ENCODE data around the gene C1RL.
"Not testable (repeated sequence)": the region's sequence is repeated elsewhere in the genome, so short reads cannot be mapped to it uniquely, and the experiment has no call there.

The C1RL gene

GRCh38 chr12:7113389-7113871 is 4.4 kb upstream of the C1RL start:
- DNase-seq, result no peak

DNA sequence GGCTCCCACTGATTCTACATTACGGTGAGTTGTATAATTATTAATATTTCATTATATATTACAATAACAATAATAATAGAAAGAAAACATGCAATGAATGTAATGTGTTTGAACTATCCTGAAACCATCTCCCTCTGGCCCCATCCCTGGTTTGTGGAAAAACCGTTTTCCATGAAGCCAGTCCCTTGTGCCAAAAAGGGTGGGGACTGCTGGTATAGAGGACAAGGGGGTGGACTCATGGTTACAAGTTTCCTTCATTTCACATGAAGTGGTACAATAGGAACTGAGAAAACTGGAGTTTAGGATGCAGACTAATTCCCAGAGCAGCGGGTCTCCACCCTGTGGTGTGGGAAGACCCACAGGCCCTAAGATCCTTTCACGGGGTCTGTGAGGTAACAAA is 3.0 kb upstream of the C1RL start:
- no peak for DNase-seq

DNA sequence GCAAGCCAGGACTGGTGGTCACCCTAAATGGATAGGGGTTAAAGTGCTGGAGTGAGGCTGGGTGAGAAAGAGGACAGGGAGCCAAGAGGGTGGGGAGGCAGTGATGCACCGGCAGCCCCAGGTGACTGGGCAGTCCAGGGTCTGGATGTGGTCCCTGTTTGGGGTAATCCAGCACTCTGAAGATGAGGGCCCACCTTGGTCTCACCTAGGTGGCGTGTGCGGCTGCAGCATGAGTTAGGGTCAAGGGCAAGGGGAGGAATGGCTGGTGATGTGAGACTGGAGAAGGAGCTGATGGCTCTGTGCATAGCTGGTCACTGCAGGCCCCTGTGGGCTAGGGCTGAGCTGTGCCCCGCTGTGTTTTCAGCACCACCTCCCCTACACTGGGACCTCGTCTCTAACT is 1.6 kb upstream of the C1RL start:
- no peak for DNase-seq

DNA sequence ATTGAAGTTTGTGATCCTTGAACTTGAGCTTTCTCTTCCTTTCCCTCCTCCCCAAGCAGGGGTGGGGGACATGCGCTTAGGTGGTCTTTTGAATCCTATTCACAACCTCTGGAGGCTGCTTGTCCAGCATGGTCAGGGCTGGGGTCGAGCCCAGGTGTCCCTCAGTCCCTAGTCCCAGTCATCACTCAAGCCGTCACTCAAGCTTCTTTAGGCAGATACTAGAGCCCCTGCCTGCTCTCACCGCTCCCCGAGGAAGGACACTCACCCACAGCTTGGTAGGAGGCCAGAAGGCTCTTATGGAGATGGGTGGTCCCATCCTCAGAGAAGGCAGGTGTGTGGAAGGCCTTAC is 532 bp upstream of the C1RL start:
- DNase-seq, result no peak

DNA sequence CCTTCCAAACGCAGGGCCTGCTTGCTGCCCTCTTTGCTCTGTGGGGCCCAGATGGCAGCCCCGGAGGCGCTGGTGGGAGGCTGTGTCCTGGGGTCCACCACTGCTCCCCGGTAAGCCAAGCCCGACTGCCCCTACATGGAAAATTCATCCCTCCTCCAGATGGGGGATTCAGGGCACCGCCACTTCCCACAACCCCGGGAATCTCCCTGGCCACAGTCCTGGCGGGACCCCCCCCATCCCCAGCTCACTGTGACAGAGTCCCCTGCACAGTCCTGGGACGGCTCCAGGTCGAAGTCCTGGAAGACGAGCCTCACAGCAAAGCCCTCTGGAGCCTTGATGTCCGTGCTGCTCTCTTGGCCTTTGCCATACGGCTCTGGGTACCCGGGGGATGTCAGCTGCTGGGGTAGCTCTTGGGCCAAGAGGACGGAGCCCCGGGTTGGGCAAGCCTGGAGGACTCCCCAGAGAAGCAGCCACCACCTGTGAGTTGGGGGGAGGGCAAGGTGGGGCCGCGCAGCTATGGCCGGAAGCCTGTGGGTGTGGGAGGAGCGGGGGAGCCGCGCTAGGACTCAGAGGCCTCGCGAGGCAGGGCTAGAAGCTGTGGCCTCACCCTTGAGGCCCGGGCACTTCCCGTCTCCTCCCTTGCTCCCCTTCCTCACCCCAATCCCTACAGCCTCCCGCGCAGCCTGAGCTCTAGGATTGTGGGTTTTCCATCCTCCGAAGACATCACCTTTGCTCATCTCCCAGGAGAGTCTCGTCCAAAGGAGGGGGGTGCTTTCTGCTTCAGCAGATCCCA is 815 bp downstream of the C1RL start:
- peak; percentile 86 for DNase-seq

DNA sequence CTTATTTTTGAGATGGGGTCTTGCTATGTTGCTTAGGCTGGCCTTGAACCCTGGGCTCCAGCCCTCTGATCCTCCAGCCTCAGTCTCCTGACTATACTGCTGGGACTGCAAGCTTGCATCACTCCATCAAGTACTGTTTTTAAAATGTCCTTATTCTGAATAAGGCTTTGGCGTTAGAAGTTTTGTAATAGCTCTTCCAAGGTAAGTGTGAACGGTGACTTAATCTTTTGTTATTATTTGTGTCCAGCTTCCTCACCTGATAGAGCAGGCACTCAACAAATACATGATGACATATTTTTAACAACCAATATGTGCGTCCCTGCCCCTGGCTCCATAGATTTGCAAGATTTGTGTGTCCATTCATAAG is 1.4 kb downstream of the C1RL start:
- DNase-seq, result no peak

DNA sequence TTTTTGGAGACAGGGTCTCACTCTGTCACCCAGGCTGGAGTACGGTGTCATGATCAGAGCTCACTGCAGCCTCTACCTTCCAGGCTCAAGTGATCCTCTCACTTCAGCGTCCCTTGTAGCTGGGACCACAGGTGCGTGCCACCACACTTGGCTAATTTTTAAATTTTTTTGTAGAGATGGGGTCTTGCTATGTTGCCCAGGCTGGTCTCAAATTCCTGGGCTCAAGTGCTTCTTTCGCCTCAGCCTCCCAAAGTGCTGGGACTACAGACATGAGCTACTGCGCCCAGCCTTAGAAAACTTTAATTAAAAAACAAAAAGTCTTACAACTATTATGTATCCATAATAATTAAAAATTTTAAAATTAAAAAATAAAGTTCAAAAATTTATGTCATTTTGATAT is 1.8 kb downstream of the C1RL start:
- not testable (repeated sequence) for DNase-seq

DNA sequence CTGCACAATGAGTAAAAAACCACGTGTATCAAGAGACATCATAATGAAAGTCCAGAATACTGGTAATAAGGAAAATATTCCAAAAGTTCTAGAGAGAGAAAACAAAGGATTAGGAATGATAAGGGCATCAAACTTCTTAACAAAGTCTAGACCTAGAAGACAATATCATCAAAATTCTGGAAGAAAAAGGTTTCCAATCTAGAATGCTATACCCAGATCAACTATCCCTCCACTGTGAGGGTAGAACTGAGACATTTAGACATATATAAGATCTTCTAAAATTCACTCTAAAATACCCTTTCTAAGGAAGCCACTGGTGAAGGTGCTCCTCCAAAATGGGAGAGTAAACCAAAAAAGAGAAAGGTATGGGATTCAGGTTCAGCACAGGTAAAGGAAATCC is 2.9 kb downstream of the C1RL start:
- no peak for DNase-seq

GRCh38 chr12:7103837-7104584 is 5.0 kb downstream of the C1RL start:
- no peak for DNase-seq

- no peak for DNase-seq
These were observed 6.4 kb downstream of the C1RL start for GRCh38 chr12:7102582-7102981.

- DNase-seq, result no peak
These were observed 7.3 kb downstream of the C1RL start for GRCh38 chr12:7101694-7102131.

GRCh38 chr12:7101047-7101693 is 7.8 kb downstream of the C1RL start:
- DNase-seq, result no peak

DNA sequence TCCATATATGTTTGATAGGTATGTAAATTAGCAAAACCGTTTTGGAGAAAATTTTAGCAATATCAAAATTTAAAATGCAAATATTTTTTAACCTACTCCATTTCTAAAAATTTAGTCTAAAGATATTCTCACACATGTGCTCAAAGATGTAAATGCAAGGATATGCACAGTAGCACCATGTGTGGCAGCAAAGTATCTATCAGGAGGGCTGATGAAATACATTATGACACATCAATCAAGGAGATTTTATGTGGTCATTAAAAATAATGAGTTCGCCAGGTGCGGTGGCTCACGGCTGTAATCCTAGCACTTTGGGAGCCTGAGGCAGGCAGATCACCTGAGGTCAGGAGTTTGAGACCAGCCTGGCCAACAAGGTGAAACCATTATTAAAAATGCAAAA is 8.8 kb downstream of the C1RL start:
- DNase-seq, result no peak

GRCh38 chr12:7099290-7099996 is 9.6 kb downstream of the C1RL start:
- DNase-seq, result no peak

DNA sequence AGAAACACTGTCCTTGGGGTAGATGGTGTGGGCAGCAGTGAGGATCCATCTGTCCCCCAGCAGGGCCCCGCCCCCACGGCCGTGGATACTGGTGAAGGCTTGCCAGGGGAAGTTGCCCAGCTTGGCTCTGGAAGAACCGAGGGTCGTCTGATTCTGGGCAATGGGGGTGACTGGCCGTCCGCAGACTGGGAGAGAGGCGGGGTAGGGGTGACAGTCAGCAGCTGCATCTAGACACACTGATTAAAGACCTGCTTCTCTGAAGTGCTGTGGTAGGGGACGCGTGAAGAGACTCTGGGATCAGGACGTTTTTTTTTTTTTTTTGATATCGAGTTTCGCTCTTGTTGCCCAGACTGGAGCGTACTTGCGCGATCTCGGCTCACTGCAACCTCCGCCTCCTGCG is 12.0 kb downstream of the C1RL start:
- no peak for DNase-seq

DNA sequence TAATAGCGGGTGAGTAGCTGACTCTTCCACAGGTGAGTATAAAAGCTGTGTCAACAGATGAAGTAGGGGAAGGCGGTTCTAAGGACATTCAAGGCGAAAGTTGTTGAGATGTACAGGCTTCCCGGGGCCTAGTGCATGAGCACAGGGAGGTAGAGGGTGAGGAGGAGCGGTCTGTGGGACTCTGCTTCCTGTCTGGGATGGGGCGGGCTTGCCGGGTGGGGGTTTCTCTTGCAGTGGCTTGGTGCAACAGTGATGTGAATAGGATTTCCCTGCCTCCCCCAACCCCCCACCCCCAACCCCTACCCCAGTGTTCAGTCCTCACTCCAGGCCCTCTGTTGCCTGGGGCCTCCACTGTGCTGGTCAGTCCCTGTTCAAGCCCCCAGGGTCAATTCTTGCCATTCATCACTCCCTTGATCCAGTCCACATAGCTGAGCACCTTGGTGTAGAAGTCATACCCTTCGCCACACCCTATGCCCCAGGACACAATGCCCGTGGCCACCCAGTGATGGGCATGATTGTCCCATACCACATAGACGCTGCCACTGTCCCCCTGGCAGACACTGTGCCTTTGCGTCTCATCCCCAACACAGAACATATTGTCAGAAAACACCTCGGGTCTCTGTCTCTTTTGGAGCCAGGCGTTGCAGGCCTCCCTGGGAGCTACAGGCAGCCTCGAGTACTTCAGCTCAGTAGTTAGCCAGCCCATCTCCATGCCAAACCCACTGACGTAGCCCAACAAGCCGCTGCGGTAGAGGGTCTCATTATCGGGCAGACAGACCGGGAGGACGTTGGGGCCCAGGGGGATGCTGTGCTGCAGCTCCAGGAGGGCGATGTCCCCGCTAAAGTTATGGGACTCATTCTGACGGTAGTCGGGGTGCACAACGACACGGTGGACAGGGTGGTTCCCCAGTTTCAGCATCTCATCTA is 12.7 kb downstream of the C1RL start:
- DNase-seq, result no peak

DNA sequence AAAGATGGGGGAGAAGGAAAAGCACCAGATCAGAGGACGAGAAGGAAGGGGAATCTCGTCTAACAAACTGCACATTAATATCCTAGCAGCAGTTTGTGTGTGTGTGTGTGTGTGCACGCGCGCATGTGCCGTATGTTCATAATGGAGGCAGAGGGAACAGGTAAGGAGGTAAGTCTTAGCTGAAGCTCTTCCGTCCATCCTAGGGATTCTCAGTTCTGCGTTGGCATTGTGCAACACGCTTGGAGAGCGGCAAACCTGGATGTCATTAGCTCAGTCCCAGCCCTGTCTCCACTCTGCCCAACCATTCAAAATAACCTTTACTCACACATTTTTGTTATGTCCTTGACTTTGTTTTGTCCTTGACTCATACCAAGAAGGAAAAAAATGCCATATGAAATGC is 15.1 kb downstream of the C1RL start:
- DNase-seq, result no peak

GRCh38 chr12:7093486-7093885 is 15.5 kb downstream of the C1RL start:
- DNase-seq, result no peak

GRCh38 chr12:7092986-7093460 is 16.0 kb downstream of the C1RL start:
- no peak for DNase-seq

DNA sequence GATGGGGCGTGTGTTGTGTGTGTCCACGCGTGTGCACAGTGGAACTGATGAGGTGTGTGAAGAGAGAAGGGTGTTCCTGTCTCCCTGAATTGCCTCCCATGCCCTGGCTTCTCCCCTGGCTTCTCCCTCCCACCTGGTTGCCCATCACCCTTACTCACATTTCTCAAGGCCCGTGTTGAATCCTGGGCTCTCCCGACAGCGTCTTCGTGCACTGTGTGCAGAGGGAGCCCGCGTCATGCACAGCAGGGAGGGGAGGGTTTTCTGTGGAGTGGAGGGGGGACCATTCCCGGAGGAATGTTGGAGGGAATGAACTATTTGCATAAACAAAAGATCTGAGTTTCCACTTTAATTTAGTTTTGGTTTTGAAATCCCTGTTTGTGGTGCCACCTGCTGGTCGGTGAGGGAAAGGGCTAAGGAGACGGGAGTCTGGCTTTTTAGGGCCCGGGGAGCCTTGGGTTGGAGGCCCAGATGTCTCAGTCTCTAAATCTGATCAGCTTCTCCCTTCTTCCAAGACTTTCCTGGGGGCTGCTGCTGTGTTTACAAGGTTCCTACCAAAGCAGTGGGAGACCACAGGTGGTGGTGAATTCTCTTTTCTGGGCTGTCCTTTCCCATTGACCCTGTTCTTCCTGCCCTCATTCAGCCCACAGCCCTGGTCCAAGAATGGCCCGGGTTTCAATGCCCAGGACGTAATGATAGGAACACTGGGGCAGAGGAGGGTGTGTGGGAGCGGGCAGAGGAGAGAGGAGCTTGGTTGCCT is 16.6 kb downstream of the C1RL start, which contains the start of gene C1R:
C1R (minus strand) TSS at position 217 of the 757 bp plus-strand sequence; CDS start at position 160, 57 bp downstream.
- no peak for DNase-seq

GRCh38 chr12:7091660-7092228 is 17.3 kb downstream of the C1RL start:
- no peak for DNase-seq

All from GF-D8 (cell line).